NCI-H2171 treated with DMSO at 0.1 percent for 48 hours (cell line): ENCODE data around the gene H3-3A.

Source experiments
- DNase-seq: peaks from one replicate; lab custom pipeline; 2025; lab: John Stamatoyannopoulos, UW

The H3-3A gene

GRCh38 chr1:226111098-226111882 lies 48.8 kb downstream of the H3-3A start:
- DNase-seq = peak; percentile 88

- DNase-seq = no peak
These were observed 49.4 kb downstream of the H3-3A start for GRCh38 chr1:226111883-226112261.

- DNase-seq = no peak
These were observed 50.1 kb downstream of the H3-3A start for GRCh38 chr1:226112626-226113025.

- no peak for DNase-seq
These were observed 54.2 kb downstream of the H3-3A start for GRCh38 chr1:226116673-226117072.

- no peak for DNase-seq
These were observed 54.8 kb downstream of the H3-3A start for GRCh38 chr1:226117330-226117729.

GRCh38 chr1:226118357-226118756 lies 55.8 kb downstream of the H3-3A start:
- DNase-seq = no peak

- no peak for DNase-seq
These were observed 56.7 kb downstream of the H3-3A start for GRCh38 chr1:226119169-226119568.

GRCh38 chr1:226120398-226120797 lies 57.9 kb downstream of the H3-3A start:
- no peak for DNase-seq

GRCh38 chr1:226121049-226121586 lies 58.6 kb downstream of the H3-3A start:
- no peak for DNase-seq
